Skeletal muscle satellite cell (primary cell): ENCODE measurements around the gene IFIT5. TPM values are rescaled to one million over a fixed set of nuclear protein-coding genes. Genes with fewer than 3 reads are reported as not detected.

Experiments used
- H3K27me3 ChIP-seq: 2 replicates; pipeline ENCODE4 v1.7.0; 2013; ENCODE audit warnings: low read length; ENCODE audit not compliant: control insufficient read depth, insufficient read depth
- H3K36me3 ChIP-seq: 2 replicates; pipeline ENCODE4 v1.7.0; 2013; ENCODE audit warnings: mild to moderate bottlenecking, control low read depth, low read length; ENCODE audit not compliant: insufficient read depth
- H3K4me1 ChIP-seq: 2 replicates; pipeline ENCODE4 v1.7.0; 2013; ENCODE audit warnings: low read length; ENCODE audit not compliant: control insufficient read depth, insufficient read depth
- H3K4me2 ChIP-seq: 2 replicates; pipeline ENCODE4 v1.7.0; 2013; ENCODE audit warnings: mild to moderate bottlenecking, low read length
- H3K4me3 ChIP-seq: 2 replicates; pipeline ENCODE4 v1.7.0; 2013; ENCODE audit warnings: low read length
- H3K9ac ChIP-seq: 2 replicates; pipeline ENCODE4 v1.7.0; 2013; ENCODE audit warnings: mild to moderate bottlenecking, low read depth, low read length, moderate library complexity
- H3K9me3 ChIP-seq: replicated peaks from 2 replicates; pipeline ENCODE4 v1.7.0; 2013; ENCODE audit warnings: mild to moderate bottlenecking, control low read depth, low read length
- total RNA-seq: library from RNA; depleted of rRNA; stranded (reverse); fragments of >200 nt; gene quantifications from 2 replicates; pipeline ENCODE4 v1.2.3, GENCODE V29; 2012; rRNA removed

Gene IFIT5, protein sequence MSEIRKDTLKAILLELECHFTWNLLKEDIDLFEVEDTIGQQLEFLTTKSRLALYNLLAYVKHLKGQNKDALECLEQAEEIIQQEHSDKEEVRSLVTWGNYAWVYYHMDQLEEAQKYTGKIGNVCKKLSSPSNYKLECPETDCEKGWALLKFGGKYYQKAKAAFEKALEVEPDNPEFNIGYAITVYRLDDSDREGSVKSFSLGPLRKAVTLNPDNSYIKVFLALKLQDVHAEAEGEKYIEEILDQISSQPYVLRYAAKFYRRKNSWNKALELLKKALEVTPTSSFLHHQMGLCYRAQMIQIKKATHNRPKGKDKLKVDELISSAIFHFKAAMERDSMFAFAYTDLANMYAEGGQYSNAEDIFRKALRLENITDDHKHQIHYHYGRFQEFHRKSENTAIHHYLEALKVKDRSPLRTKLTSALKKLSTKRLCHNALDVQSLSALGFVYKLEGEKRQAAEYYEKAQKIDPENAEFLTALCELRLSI
- 17.9 and 20.3 TPM in 2 replicates for total RNA-seq

DNA sequence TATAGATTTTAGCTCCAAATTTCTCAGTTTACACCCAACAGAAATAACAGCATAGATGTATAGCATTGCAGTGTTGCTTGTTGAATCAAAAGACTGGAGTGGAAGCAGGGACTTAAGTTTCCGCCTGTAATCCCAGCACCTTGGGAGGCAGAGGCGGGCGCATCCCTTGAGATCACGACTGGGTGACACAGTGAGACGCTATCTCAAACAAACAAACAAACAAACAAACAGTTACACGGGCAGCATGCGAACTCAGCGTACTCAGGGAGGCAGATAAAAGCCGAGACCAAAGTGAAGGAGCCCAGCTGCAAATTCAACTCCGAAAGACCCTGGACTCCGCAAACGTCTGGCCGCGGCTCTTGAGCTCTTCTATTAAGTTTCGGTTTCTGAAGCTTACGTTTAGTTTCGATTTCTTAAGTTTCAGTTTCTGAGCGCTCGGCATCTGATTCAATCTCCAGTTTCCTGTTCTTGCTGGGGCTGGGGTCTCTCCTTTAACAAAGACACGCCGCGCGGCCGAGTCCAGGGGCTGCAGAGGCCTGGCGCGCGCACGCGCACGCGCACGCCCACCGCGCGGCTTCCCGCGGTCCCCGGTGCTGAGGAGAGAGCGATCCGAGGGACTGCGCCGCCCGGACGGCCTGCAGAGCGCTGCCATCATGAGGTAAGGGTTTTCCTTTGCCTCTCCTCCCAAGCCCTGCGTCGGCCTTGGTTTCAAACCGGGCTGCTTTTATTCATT, at the start of gene IFIT5:
TSS of gene IFIT5 (plus strand) at position 423 of the 733 bp plus-strand sequence. CDS start at position 654, 231 bp downstream.
- peak within 1 kb of the TSS; percentile 78 for H3K4me3 ChIP-seq
- peak within 1 kb of the TSS; percentile 96 for H3K9ac ChIP-seq
- H3K4me1 ChIP-seq: peaks cover 7% of the 10 kb centered on the region
- H3K27me3 ChIP-seq: no peaks in the 10 kb centered on the region
- no peaks in the 10 kb centered on the region for H3K9me3 ChIP-seq
- peak within 1 kb of the TSS; percentile 90 for H3K4me2 ChIP-seq
- H3K36me3 ChIP-seq: peaks cover 15% of the 10 kb centered on the region

DNA sequence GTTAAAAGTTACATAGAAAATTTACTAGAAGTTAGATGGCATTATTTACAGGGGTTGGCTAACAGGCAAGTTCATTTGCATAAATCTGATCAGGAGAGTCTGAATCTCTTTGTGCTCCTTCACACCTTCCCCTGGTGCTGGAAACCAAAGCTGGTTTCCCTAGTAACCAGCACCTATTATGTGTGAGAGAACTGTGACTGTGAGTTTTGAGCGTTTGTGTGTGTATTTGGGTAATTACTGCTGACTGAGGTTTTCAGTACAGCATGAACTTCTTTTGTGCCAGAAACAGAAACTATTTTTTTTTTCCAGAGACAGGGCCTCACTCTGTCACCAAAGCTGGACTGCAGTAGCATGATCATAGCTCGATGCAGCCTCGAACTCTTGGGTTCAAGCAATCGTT, 46.8 kb upstream of the IFIT5 start:
- Histone ChIP-seq H3K4me3 (no peak overlapping the region), H3K9me3 (no peaks in the 10 kb centered on the region), H3K4me2 (no peak overlapping the region), H3K36me3 (no peaks in the 10 kb centered on the region), H3K9ac (no peak overlapping the region), H3K4me1 (peaks cover 8% of the 10 kb centered on the region), H3K27me3 (no peaks in the 10 kb centered on the region)

DNA sequence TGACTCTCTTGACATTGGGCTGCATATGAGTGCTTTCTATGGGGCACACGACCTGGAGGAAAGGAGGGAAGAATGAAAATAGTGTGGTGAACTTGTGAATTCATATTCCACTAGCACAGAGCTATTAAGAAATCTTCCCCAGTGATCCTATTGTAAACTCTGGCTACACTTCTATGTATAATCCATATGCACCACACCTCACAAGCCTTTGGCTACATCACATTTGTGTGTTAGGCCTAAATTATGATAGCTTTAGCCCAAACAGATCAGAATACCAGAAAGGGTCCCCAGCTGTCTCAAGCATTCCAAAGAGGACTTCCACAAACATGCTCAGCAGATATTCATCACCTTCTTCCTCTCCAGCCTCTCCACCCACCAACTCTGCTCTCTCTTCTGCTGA, 46.2 kb upstream of the IFIT5 start:
- no peak overlapping the region for H3K4me2 ChIP-seq
- H3K27me3 ChIP-seq: no peaks in the 10 kb centered on the region
- H3K4me3 ChIP-seq: no peak overlapping the region
- H3K9ac ChIP-seq: no peak overlapping the region
- H3K4me1 ChIP-seq: peaks cover 8% of the 10 kb centered on the region
- no peaks in the 10 kb centered on the region for H3K36me3 ChIP-seq
- no peaks in the 10 kb centered on the region for H3K9me3 ChIP-seq

DNA sequence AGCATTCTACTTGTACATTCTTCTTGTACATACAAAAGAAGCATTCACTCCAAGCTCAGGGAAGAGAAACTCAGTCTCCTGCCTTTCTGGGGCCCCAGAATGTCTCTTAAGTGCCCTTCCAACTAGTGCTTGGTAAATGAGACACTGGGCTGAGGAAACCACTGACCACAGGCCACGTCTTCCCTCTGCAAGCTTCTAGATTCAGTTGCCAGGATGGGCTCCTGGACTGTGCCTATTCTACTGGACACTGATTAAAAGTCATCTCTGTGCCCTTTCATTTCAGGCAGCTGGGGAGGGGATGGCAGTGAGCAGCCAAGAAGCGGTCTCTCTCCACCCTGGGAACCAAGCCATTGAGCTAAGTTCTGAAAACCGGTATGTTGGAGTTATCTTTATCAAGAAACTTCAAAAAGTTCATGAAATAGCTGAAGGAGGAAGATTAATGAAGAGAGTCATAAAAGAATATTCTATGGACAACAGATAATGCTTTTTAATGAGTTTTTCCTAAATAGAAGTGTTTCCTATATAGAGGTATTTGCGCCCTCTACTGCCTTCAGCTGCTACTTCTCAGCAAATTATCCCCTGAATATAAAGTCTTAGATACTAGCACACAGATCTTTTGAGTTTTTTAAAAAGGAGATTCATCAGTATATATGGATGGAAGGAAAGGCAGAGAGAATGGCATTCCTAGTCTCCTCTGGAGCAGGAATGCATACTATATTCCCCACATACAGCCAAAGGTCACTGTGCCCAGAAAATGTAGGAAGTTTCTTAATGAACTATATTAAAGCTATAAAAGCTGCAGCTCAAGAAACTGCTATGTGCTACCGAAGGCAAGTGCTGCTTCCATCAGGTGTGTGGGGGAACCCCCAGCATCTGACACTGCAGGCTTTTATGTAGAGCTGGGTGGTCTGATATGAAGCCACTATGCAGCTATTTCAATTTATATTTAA, 44.9 kb upstream of the IFIT5 start:
- H3K4me1 ChIP-seq: peaks cover 21% of the 10 kb centered on the region
- no peak overlapping the region for H3K9ac ChIP-seq
- H3K9me3 ChIP-seq: no peaks in the 10 kb centered on the region
- no peak overlapping the region for H3K4me2 ChIP-seq
- no peaks in the 10 kb centered on the region for H3K36me3 ChIP-seq
- H3K27me3 ChIP-seq: no peaks in the 10 kb centered on the region
- no peak overlapping the region for H3K4me3 ChIP-seq

DNA sequence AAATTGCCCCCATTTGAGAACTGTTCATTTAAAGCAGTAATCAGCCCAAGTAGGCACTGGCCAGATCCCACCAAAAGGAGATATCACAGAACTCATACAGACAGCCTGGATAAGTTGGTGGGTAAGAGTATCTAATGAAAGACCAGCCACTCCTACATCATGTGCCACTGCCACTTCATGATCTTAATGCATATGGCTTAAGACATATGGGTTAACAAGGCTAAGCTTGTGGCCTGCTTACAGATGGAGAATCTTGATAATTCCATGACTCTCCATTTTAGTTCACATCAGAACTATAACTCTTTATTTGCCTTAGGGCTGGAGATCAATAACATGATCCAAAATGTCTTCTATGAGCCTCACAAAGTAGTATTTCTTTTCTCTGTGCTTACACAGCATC, 43.3 kb upstream of the IFIT5 start:
- Histone ChIP-seq H3K36me3 (no peaks in the 10 kb centered on the region), H3K27me3 (no peaks in the 10 kb centered on the region), H3K4me1 (peaks cover 27% of the 10 kb centered on the region), H3K4me2 (no peak overlapping the region), H3K9ac (no peak overlapping the region), H3K9me3 (no peaks in the 10 kb centered on the region), H3K4me3 (no peak overlapping the region)

DNA sequence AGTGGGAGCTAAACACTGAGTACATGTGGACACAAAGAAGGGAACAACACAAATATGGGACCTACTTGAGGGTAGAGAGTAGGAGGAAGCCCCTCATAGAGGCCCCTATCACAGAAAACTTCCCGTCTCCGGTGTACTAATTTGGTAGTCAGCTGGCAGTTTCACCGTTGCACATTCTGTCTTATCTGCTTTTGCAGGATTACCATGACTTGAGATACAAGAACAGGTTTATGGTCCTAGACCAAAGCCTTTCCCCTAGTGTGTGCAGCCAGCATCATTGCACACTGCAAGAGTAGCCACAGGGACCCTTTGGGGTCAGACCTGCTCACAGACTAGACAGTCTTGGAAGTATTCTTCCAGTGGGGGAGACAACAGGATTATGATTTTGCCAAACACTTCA, 42.4 kb upstream of the IFIT5 start:
- no peaks in the 10 kb centered on the region for H3K27me3 ChIP-seq
- peaks cover 27% of the 10 kb centered on the region for H3K4me1 ChIP-seq
- no peaks in the 10 kb centered on the region for H3K36me3 ChIP-seq
- H3K9me3 ChIP-seq: no peaks in the 10 kb centered on the region
- H3K9ac ChIP-seq: no peak overlapping the region
- H3K4me3 ChIP-seq: no peak overlapping the region
- H3K4me2 ChIP-seq: no peak overlapping the region

DNA sequence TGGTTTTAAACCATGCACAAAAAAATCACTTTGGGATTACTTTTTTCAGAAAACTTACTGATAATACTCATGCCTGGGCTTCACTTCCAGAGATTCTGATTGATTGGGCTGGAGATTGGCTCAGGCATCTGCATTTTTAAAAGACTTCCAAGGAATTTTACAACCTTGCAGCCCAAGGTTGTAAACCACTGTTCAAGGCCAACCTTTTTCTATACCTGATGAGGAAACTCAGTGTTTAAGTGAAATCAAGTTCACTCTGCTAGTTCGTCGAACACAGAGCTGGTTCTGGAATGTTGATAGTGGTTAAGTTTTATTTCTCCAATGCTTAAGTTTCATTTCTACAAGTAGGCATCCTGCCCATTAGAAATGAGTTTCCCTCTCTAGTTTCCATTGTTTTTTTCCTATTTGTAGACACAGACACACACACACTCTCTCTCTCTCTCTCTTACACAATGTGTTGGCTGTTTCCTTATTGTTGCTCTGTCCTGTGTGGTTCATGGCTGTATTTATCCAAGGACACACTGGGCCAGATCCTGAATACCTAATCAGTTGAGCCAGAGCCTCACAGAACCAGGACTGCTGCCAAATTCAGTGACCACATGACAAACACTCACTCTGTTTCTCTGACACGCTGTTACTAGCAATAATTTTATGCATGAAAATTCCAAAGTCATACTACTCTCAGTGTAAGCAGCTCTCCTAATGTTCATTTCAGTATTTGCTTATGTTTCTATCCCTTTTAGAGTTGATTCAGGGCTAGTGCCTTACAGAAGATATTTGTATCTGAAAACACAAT, 40.3 kb upstream of the IFIT5 start:
- H3K36me3 ChIP-seq: no peaks in the 10 kb centered on the region
- no peaks in the 10 kb centered on the region for H3K27me3 ChIP-seq
- H3K4me2 ChIP-seq: peak overlapping the region; percentile 49
- H3K9me3 ChIP-seq: no peaks in the 10 kb centered on the region
- peaks cover 22% of the 10 kb centered on the region for H3K4me1 ChIP-seq
- H3K9ac ChIP-seq: peak overlapping the region; percentile 51
- H3K4me3 ChIP-seq: no peak overlapping the region

DNA sequence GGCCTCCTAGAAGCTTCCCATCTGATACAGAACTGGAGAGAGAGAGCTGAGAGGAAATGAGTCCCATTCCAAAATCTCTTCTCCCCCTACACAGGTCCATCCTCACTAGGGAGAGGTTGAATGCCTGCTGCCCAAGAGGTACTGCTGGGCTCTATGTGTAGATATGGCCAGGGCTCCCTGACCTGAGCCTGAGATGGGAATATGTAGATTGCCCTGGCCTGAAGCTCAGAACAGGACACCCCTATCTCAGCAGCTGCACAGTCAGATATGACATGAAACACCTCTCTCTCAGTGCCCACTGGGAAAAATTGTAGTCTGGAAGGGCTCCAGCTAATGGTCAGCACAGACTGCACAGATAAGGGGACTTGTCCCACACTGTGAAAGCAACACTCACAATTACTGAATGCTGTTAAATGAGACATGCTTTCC, 39.6 kb upstream of the IFIT5 start:
- H3K9ac ChIP-seq: peak overlapping the region; percentile 51
- H3K36me3 ChIP-seq: no peaks in the 10 kb centered on the region
- H3K4me1 ChIP-seq: peaks cover 19% of the 10 kb centered on the region
- no peaks in the 10 kb centered on the region for H3K27me3 ChIP-seq
- H3K4me3 ChIP-seq: no peak overlapping the region
- H3K4me2 ChIP-seq: peak overlapping the region; percentile 49
- H3K9me3 ChIP-seq: no peaks in the 10 kb centered on the region

DNA sequence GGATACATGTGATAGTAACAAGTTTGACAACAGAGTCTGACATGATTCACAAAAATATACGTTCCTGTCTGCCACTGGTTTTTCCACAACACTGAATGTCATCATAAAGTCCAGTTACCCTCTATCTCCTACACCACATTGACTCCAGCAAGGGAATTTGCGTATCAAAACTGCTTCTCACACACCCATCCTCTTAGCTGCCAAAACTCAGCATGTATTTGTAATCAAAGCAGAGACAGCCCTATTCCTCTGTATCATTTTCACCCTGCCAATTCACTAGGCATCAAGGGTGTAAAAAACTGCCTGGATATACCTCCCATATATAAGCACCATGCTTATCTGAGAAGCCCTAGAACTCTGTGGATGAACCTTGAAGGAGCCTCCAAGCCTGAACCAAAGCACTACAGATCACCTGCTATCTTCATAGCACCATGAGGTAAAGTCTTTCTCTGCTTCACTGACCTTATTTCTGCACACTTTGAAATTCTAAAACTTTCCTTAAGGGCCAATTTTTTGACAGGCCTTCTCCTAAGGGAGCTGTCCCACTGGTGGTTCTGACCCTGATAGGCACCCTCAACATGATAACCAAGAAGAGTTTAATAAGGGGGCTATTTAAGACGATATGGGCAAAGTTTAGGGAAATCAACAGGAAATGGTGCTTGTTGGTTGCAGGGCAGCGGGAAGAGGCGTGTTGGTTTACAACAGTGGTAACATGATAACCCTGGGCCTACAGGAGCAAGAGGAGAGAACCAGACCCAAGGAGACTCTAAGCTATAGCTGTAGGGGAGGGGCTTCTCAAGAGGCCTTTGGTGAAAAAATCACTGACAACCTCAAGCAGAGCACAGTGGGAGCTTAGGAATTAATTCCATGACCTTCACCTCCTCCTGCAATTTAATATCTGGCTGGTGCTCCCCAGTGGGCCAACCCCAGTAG, 36.4 kb upstream of the IFIT5 start, which contains the start of gene IFIT1B:
TSS of gene IFIT1B (plus strand) at position 352 of the 933 bp plus-strand sequence. CDS start at position 432, 80 bp downstream.
- H3K27me3 ChIP-seq: no peaks in the 10 kb centered on the region
- no peaks in the 10 kb centered on the region for H3K36me3 ChIP-seq
- H3K4me3 ChIP-seq: no peak within 1 kb of the TSS
- no peaks in the 10 kb centered on the region for H3K9me3 ChIP-seq
- no peak within 1 kb of the TSS for H3K4me2 ChIP-seq
- peaks cover 19% of the 10 kb centered on the region for H3K4me1 ChIP-seq
- no peak within 1 kb of the TSS for H3K9ac ChIP-seq

DNA sequence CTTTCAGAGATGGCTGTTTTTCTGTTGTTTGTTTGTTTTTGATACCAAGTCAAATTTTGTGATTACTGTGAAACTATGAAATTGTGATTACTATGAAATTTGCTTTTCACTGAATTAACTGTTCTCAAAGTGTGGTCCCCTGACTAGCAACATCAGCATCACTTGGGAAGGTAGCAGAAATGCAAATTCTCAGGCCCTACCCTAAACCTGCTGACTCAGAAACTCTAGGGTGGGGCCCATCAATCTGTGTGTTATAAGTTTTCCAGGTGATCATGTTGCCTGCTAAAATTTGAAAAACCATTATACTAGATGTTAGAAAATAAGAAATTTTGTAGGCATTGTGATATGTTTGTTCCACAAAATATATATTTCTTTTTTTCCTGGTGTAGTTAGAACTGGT, 35.3 kb upstream of the IFIT5 start:
- no peaks in the 10 kb centered on the region for H3K9me3 ChIP-seq
- no peak overlapping the region for H3K4me2 ChIP-seq
- no peaks in the 10 kb centered on the region for H3K27me3 ChIP-seq
- no peak overlapping the region for H3K9ac ChIP-seq
- peaks cover 10% of the 10 kb centered on the region for H3K4me1 ChIP-seq
- H3K36me3 ChIP-seq: no peaks in the 10 kb centered on the region
- H3K4me3 ChIP-seq: no peak overlapping the region
